Stimulated activated CD4-positive, alpha-beta T cell treated with anti-CD3 and anti-CD28 coated beads, TNF-alpha, amount 100 ng/mL, for 1 hour (primary cell): ENCODE data around the gene CALCOCO1.

Experiments
- DNase-seq, 3 donors: peaks; one replicate each; pipeline ENCODE4 v3.0.0-alpha.2; 2020; ENCODE audit warnings: low read depth in 3 of 3, low spot score in 1 of 3

The CALCOCO1 gene

DNA sequence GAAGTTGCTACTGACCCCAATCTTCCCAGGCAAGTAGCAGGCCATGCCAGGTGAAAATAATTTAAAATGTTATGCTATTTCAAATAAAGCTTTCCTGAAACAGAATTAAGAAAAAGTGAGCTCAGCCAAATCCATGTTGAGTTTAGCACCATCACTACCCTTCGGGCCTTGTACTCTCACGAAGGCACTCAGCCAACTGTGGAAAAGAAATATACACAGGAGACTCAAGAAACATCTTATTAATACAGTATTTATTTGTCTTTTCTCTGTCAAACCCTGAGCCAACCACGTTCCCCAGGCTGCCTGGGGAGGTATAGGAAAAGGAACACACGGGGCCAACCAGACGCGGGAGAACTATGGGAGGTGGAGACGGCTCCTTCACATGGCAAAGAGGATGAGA lies 62.3 kb downstream of the CALCOCO1 start:
- DNase-seq, result no peak

DNA sequence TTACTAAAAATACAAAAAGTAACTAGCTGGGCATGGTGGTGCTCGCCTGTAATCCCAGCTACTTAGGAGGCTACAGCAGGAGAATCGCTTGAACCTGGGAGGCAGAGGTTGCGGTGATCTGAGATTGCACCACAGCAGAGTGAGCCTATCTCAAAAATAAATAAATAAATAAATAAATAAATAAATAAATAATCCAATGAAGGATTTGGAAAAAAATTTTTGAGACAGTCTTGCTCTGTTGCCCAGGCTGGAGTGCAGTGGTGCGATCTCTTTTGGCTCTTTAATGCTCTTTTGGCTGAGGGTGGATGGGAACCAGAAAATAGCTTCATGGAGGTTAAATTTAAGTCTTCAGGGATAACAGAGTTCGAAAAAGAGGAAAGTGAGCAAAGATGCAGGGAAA lies 63.1 kb downstream of the CALCOCO1 start:
- DNase-seq, result no peak

DNA sequence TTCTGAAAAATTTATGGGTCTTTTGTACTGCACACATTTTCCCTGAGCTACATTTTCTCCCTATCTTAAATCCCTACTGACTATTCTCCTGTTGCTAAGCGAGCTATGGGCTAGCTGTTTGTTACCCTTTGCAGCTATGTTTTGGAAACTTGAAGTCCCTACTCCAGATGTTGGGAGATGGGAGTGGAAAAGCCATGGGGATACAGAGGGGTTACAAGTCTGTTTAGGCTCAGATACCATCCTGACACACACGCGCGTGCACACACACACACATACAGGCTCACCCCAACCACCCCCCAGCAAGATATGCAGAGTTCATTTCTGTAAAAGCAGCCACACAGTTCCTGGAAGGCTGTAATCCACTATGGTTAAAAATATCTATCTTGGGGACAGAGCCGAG lies 67.2 kb downstream of the CALCOCO1 start:
- no peak for DNase-seq

DNA sequence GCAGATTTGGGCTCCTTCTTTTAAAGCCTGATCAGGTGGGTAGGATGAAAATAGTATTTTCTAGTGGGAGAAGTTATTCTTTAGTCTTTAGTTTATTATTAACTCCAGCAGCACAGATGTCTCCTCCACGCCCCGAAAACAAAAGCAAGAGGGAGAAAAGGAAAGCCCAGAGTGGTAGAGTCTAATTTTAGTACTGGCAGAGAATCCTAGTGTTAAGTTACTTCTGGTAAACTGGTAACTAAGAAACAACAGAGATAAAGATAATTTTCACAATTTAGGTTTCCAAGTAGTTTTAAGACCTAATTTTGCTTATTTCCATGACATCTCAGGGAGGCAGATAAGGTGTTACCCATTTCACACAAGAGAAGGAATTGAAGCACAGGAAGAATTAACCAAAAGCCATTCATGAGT lies 67.7 kb downstream of the CALCOCO1 start:
- no peak for DNase-seq

DNA sequence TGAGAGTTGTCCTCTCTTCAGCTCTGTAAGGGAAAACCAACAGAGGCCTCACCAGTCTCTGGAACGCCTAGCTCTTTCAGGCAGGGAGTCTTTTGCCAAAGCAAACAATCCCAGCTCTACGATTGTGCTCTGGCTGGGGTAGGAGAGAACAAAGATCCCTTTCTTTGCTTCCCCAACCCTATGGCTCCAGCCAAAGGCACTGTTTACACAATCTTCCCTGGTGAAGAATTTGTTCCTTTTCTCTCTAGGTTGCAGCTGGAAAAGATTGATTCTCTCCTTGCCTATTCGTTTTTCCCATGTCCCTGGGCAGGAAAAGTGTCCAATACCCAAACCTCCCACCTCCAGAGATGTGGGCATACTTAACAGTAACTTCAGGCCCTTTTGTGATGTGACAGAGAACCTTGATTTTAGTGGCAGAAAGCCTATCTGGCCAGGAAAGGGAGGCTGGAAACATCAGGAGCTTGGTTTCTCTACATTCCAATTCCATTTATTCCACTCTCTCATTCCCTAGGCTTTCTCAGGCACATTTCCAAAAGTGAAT lies 68.2 kb downstream of the CALCOCO1 start:
- no peak for DNase-seq
